Measurements from ENCODE around the gene GET4.
"Not testable (repeated sequence)": the region's sequence is repeated elsewhere in the genome, so short reads cannot be mapped to it uniquely, and the experiment has no call there.

Gene GET4

DNA sequence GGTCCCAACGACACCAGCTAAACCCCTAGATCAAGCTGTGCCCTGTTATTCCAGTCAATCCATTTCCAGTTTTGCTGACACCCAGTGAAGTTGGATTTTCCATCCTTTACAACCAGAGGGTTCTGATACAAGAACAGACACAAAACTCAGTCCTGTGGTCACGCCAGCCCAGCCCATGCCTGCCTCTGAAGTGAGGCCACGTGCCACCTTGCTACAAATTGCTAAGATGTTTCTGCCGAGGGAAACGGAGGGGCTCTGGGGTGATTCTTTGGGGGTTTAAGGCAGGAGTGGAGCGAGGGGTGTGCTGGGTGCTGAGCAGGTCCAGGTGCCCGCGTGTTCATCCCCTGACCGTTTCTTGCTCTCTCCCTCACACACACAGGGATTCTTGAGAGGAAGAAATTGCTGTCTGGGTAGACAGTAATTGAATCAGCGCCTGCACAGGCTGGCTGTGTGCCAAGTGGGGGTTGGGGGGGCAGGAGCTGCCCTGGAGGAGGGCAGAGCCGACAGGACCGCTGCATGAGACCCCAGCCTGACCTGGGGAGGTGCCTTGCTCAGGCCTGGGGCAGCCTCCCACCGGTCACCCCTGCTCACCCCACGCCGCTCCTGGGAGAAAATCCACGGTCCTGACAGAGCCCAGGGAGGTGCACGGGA lies 40.1 kb downstream of the GET4 start:
- DNase-seq: no peak

DNA sequence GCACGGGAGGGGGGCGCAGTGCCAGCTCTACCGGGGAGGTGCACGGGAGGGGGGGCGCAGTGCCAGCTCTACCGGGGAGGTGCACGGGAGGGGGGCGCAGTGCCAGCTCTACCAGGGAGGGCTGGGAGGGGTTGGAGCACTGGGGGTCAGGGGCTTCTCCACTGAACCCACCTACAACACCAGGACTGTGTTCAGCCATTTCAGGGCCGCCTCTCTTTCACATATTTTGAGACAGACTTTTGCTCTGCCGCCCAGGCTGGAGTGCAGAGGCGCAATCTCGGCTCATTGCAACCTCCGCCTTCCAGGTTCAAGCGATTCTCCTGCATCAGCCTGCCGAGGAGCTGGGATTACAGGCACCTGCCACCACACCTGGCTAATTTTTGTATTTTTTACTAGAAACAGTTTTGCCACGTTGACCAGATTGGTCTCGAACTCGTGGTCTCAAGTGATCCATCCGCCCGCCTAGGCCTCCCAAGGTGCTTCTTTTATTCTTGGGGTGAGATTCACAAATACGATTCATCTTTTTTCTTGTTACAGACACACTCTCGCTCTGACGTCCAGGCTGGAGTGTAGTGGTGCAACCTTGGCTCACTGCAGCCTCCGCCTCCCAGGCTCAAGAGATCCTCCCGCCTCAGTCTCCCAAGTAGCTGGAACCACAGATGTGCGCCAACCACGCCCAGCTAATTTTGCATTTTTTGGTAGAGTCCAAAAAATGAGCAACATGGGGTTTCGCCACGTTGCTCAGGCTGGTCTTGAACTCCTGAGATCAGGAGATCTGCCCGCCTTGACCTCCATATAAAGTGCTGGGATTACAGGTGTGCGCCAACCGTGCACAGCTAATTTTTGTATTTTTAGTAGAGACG lies 41.1 kb downstream of the GET4 start:
- no peak for DNase-seq

DNA sequence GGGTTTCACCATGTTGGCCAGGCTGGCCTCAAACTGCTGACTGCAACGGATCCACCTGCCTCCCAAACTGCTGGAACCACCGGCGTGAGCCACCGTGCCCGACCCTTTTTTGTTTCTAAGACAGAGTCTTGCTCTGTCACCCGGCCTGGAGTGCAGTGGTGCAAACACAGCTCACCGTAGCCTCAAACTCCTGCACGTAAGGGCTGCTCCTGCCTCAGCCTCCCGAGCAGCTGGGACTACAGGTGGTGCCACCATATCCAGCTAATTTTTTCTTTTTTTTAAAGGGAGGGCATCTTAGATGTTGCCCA lies 41.7 kb downstream of the GET4 start:
- no peak for DNase-seq

DNA sequence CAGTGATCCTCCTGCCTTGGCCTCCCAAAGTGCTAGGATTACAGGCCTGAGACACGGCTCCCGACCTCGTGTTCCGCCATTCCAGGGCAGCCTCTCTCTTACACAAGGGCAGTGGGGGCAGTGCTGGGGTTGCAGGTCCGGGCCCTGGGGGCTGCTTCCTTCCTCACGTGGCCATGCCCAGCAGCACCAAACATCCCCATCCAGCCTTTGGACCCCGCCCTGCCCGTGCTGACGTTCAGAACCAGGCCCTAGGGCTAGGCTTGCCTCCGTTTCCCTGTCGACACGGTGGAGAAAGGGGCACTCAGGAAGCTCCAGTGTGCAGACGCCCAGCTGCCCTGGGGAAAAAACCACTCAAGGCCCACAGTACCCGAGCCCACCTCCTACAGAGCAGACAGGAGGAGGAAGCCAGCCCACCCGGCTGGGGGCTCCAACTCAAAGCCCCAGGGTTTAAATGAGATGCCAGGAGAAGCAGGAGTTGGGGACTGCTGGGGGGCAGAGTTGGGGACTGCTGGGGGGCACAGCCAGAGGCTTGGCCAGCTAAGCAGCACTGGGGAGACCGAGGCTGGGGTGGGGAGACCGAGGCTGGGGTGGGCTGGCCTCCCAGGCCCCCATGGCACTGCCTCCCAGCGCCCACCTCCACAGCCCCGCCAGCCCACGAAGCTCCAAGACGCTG lies 42.2 kb downstream of the GET4 start:
- no peak for DNase-seq

DNA sequence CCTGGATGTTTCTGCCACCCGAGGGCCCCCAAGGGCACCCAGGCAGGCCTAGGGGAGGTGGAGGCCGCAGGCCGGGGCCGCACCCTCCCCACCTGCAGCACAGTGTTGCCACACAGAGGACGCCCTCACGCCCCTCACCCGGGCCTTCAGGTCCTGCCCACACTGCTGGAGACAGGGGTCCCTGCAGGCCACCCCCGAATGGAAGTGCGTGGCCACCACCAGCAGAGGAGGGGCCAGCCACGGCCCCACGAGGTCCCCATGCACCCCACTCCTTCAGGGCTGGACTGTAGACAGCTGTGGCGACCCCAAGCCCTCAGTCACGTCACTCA lies 42.7 kb downstream of the GET4 start:
- no peak for DNase-seq

- no peak for DNase-seq
Observed at GRCh38 chr7:919924-920341, 43.6 kb downstream of the GET4 start.

DNA sequence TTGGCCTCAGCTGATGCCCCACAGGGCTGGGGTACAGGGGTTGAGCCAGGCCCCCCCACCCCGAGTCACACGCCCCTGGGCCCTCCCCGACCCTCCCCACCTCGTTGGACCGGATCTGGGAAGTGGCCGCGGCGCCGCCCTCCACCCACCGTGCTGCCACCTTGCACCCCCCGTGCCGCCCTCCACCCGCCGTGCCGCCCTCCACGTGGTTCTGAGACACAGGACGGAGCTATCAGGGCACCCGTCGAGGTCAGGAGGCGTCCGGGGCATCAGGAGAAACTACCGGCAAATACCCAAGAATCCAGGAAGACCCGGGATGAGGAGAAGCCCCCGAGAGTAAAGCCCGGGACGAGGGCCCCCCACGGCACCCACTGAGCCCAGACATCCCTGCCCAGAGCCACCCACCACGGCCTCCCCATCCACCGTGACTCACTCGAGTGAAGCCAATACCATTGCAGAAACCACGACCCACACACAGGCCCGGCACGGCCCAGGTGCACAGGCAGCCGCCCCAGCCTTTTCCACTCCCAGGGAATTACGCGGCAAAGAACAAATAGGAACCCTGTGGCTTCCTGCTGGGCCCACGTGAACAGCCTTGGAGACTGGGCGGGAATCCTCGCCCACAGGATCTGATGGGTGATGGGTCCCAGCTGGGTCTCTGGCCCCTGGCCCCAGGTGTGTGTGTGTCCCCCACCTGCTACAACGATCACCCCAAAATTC lies 44.2 kb downstream of the GET4 start:
- DNase-seq: no peak

DNA sequence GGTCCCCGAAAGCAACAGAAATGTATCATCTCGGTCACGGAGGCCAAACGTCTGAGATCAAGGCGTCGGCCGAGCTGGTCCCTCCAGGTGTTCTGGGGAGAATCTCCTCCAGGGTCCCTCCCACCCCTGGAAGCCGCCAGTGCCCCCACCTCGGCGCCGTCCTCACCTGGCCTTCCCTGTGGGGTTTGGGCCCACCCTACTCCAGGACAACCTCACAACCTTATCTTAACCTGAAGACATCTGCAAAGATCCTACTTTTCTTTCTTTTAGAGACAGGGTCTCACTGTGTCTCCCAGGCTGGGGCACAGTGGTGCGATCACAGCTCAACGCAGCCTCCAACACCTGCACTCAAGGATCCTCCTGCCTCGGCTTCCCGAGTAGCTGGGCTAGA lies 44.7 kb downstream of the GET4 start:
- no peak for DNase-seq

- DNase-seq: no peak
Observed at GRCh38 chr7:921581-922333, 45.4 kb downstream of the GET4 start.

- DNase-seq: peak; percentile 45 to 55 (median 48)
Observed at GRCh38 chr7:922334-923107, 46.2 kb downstream of the GET4 start.

GRCh38 chr7:923108-924041 lies 47.0 kb downstream of the GET4 start:
- DNase-seq: peak; percentile 90

DNA sequence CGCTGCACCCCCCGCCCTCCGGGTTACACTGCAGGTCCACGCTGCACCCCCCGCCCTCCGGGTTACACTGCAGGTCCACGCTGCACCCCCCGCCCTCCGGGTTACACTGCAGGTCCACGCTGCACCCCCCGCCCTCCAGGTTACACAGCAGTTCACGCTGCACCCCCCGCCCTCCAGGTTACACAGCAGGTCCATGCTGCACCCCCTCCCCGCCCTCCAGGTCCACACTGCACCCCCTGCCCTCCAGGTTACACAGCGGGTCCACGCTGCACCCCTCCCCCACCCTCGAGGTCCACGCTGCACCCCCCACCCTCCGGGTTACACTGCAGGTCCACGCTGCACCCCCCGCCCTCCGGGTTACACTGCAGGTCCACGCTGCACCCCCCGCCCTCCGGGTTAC lies 47.7 kb downstream of the GET4 start:
- DNase-seq: not testable (repeated sequence)

DNA sequence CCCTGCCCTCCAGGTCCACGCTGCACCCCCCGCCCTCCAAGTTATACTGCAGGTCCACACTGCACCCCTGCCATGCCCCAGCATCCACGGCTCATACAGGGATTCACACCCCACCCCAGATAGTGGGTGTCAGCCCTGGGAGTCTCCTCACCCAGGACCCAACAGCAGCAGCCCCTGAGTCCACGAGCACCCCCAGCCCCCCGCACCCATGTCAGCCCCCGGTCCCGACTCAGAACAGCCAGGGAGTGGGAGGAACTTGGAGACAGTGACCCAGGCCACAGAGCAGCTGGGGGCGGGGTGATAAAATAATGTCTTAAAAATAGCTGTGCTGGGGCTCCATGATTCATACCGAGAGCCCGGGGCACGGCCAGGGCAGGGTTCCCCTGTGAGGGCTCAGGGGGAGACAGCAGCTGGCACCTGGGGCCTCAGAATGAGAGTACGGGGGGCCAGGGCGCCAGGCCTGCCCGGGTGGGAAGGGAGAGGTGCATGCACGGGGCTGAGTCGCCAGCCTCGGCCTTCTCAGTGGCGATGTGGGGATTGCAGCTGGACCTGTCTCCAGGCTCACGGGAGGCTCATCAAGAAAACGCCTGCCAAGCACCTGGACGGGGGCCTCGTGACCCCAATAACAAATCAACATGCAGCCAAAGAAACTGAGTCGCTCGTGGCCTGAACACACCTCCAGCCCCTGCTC lies 48.3 kb downstream of the GET4 start:
- peak; percentile 81 to 87 (median 85) for DNase-seq

GRCh38 chr7:925601-926000 lies 49.2 kb downstream of the GET4 start:
- DNase-seq: peak; percentile 30 to 57 (median 47)

DNA sequence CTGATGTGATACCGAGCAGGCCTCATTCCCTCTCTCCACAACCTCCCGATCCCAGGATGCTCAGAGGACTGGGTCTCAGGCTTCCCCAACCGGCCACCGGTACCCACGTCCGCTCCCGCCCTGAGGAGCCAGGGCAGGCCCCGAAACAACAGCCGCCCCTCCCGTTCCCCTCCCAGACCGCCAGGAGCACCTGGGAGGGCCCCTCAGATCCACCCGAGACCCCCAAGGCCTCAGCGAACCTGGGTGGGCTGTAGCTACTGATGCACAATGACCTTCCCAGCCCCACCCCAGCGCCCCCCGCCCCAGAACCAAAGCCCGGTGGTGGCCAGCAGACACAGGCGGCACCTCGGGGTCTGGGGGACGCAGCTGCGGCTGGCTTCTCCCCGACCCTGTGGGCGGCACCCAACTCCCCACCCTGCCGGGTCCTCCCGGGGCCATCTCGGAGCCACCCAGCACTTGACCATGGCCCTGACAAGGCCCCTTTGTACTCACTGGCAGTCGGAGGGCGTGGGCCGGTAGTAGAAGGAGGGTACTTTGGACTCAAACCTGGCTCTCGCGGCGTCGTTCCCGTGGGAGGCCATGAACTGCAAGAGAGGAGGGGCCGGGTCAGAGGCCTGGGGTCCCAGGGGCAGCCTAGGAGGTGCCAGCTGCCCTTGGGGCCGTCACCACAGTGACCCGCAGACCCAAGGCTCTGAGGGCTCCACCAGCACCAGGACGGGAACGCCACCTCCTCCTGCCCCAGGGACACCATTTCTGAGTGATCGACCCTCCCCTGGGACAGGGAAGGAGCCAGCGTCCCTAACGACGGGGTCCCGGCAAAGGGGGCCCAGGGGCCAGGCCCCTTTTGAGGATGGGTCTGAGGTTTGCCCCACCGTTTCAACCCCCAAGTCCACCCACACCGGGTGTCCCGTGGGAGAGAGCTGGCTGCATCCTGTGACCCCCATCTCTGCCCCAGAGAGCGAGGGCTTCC lies 50.0 kb downstream of the GET4 start:
- DNase-seq: no peak

GRCh38 chr7:927031-927671 lies 50.8 kb downstream of the GET4 start:
- DNase-seq: no peak

- no peak for DNase-seq
Observed at GRCh38 chr7:929311-929711, 53.0 kb downstream of the GET4 start.
